Kidney epithelial cell (primary cell): ENCODE measurements around the gene MAP3K3. TPM values are rescaled to one million over a fixed set of nuclear protein-coding genes. Genes with fewer than 3 reads are reported as not detected.

Experiments
- DNase-seq: peaks from one replicate; pipeline ENCODE4 v3.0.0-alpha.2; 2010; ENCODE audit warnings: low read depth
- H3K27me3 ChIP-seq: 2 replicates; pipeline ENCODE4 v1.6.0; 2011; ENCODE audit warnings: low read length; ENCODE audit not compliant: control insufficient read depth, insufficient read depth
- H3K36me3 ChIP-seq: 2 replicates; pipeline ENCODE4 v1.5.1; 2011; ENCODE audit warnings: low read length; ENCODE audit not compliant: control insufficient read depth, insufficient read depth
- H3K4me3 ChIP-seq: 2 replicates; pipeline ENCODE4 v1.5.1; 2011; ENCODE audit warnings: low read depth, mild to moderate bottlenecking, control low read depth, low read length
- total RNA-seq: library from RNA; depleted of rRNA; stranded (reverse); fragments of >200 nt; gene quantifications from 2 replicates; pipeline ENCODE4 v1.2.3, GENCODE V29; 2015
- TF ChIP-seq, protein P1 (sequence below): IDR thresholded peaks from 2 replicates; pipeline ENCODE4 v1.5.1; 2011; ENCODE audit warnings: mild to moderate bottlenecking, moderate library complexity, low read length, control low read depth, inconsistent platforms; ENCODE audit not compliant: insufficient read depth, poor library complexity, severe bottlenecking

MAP3K3 gene
- total RNA-seq, 1 donor from 2014 or later = 19.8 TPM

DNA sequence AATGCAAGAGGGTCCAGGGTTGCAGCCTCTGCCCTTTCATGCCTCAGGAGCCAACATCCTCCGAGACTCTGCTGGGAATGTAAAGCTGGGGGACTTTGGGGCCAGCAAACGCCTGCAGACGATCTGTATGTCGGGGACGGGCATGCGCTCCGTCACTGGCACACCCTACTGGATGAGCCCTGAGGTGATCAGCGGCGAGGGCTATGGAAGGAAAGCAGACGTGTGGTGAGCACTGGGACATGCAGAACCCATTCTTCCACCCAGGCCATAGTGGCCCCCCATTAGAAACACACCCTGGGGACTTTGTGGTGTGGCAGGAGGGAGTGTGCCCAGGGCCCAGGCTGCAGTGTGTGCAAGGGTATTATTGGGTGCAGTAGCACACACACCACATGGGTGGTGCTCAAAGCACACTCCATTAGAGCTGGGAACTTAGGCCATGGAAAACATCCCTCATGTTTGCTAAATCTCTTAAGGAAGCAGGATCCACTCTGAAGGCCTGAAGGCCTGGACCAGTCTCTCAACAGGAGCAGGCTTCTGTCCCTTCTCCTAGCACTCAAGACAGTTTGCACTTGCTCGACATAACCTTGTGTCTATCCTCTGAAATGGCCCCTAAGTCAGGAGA lies 70.1 kb downstream of the MAP3K3 start:
- Histone ChIP-seq H3K36me3 (peaks cover 1% of the 10 kb centered on the region), H3K27me3 (no peaks in the 10 kb centered on the region), H3K4me3 (no peak overlapping the region)
- TF ChIP-seq, protein P1, sequence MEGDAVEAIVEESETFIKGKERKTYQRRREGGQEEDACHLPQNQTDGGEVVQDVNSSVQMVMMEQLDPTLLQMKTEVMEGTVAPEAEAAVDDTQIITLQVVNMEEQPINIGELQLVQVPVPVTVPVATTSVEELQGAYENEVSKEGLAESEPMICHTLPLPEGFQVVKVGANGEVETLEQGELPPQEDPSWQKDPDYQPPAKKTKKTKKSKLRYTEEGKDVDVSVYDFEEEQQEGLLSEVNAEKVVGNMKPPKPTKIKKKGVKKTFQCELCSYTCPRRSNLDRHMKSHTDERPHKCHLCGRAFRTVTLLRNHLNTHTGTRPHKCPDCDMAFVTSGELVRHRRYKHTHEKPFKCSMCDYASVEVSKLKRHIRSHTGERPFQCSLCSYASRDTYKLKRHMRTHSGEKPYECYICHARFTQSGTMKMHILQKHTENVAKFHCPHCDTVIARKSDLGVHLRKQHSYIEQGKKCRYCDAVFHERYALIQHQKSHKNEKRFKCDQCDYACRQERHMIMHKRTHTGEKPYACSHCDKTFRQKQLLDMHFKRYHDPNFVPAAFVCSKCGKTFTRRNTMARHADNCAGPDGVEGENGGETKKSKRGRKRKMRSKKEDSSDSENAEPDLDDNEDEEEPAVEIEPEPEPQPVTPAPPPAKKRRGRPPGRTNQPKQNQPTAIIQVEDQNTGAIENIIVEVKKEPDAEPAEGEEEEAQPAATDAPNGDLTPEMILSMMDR = no peak
- DNase-seq = no peak

DNA sequence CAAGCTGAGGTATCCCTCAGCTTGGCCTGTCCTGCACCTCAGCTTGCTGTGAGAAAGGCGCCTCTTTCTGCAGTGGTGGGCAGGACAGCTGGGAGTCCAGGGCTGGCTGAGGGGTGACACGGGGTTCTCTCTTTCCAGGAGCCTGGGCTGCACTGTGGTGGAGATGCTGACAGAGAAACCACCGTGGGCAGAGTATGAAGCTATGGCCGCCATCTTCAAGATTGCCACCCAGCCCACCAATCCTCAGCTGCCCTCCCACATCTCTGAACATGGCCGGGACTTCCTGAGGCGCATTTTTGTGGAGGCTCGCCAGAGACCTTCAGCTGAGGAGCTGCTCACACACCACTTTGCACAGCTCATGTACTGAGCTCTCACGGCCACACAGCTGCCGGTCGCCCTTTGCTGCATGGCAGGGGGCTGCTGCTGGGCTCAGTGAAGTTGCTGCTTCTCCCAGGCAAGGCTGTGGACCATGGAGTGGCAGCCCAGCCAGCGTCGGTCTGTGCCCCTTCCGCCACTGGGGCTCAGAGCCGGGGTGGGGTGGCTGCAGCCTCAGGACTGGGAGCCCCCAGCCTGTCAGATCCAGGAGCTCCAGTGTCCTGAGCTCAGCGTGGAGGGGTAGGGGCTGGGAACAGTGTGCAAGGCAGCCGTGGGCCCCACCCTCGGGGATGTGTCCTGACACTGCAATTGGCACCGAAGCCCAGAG lies 71.3 kb downstream of the MAP3K3 start:
- TF ChIP-seq, protein P1 = no peak
- DNase-seq = no peak
- peaks cover 2% of the 10 kb centered on the region for H3K36me3 ChIP-seq
- no peaks in the 10 kb centered on the region for H3K27me3 ChIP-seq
- no peak overlapping the region for H3K4me3 ChIP-seq

DNA sequence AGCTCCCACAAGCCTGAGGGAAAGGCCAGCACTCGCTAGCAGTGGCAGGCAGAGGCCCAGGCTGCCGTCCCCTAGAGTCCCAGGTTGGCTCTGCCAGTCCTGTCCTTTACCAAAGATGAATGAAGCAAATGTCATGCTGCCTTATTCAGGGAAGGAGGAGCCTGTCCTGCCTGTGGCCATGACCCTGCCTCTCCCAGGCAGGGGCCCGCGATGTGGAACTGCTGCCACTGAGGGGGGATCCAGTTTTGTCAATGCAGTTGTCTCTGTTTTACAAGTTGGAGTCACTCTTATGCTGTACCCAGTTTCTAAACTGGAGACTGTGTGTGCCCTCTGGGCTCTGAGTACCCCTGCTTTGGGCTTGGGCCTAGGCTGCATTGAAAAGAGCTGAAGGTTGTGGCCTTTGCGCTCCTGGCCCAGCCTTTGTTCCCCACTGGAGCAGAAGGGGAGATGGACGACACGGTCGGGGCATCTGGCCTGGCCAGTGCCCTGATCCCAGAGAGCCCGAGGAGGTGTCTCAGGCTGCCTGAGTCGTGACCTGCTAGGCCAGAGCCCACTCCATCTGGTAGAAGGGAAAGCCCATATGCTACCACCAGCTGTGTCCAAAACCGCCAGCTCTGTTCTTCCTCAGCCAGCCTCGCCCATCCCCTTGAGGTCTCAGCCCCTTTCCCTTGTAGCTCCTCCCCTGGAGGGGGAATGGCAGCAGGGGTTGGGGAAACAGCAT lies 72.2 kb downstream of the MAP3K3 start:
- Histone ChIP-seq H3K36me3 (peaks cover 2% of the 10 kb centered on the region), H3K4me3 (no peak overlapping the region), H3K27me3 (no peaks in the 10 kb centered on the region)
- DNase-seq = no peak
- TF ChIP-seq, protein P1 = no peak

DNA sequence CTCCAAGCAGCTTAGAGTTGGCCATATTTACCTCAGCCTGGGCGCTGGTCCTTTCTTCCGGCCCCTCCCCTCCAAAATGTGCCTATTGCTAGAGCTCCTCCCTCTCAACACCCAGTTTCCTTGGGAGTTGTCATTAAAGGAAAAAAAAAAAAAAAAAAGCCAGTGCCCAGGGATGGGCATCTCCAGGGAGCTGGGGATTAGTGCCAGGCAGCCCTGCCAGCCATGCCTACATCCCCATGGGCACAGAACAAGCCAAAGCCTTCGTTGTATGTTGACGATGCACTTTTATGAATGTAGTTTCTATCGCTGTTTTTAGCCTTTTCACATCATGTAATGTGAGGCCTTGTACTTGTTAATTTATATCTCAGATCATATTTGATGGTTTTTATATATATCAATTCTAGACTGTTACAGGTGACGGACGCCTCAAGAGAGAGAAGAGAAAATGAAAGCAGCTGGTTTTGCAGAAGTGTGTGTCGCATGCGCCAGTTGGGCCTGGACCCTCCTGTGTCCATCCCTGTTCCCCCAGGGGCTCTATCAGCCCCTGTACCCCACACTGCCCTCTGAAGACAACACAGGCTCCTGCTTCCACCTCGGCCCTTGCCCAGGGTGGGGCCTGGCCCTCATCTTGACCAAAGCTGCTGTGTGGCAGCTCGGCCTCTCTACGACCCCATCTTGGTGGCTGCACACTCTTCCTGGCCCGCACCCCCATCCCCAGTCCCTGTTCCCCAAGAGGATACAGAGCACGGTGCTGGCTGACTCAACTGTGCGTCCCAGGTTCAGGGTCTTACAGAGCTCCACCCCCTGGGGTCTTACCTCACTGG lies 72.9 kb downstream of the MAP3K3 start:
- H3K4me3 ChIP-seq = no peak overlapping the region
- H3K27me3 ChIP-seq = no peaks in the 10 kb centered on the region
- no peak for DNase-seq
- peaks cover 2% of the 10 kb centered on the region for H3K36me3 ChIP-seq
- TF ChIP-seq, protein P1 = no peak

DNA sequence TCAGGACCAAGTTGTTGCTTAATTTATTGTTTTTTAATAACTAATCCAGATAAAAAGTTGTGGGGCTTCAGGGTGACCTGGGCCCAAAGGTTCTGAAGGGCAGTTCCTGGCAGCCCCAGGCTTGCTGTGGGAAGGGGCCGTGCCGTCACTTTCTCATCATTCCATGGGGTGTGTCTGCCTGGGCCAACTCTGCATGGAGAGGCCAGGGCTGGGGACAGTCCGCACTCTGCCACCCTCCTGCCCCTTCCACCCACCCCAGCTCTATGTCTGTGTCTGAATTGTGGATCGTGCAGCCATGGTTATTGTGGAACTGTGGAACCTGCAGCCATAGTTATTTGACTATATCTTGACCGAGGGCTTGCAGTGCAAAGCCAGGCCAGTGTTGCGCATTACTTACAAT lies 73.7 kb downstream of the MAP3K3 start:
- TF ChIP-seq, protein P1 = no peak

More for the DNA sequence above, 73.7 kb downstream of the MAP3K3 start:
- Histone ChIP-seq H3K27me3 (no peaks in the 10 kb centered on the region), H3K36me3 (peaks cover 2% of the 10 kb centered on the region), H3K4me3 (no peak overlapping the region)
- no peak for DNase-seq
